ENCODE data around the gene CEP250. TPM values are rescaled to one million over a fixed set of nuclear protein-coding genes. Genes with fewer than 3 reads are reported as not detected.

Gene CEP250
- total RNA-seq, 2 experiments from 2014 or later: 56.8 to 75.4 TPM

GRCh38 chr20:35462351-35462750, 7.0 kb downstream of the CEP250 start:
- Mint-ChIP-seq H3K27ac (no peak overlapping the region), H3K27me3 (no peaks in the 10 kb centered on the region), H3K4me1 (peaks cover 14% of the 10 kb centered on the region), H3K36me3 (ENCODE audit: low read depth) (peaks cover 7% of the 10 kb centered on the region), H3K9me3 (no peaks in the 10 kb centered on the region), H3K4me3 (no peak overlapping the region)
- DNase-seq: no peak
- POLR2A ChIA-PET: no interaction called here
- CTCF ChIA-PET: interaction anchor here (0.5 to 1.9 kb wide), 6 partner anchors 9 to 948 kb away, joined by 3 to 5 read pairs (median 4); partner anchors contain the start of genes CPNE1 and RBM12

- POLR2A ChIA-PET: no interaction called here
- no peaks in the 10 kb centered on the region for H3K27me3 Mint-ChIP-seq
- CTCF ChIA-PET: interaction anchor here (0.5 to 1.9 kb wide), 13 partner anchors 8 to 207 kb away, joined by 3 to 9 read pairs (median 4); partner anchors contain the start of genes CEP250, CPNE1, GDF5 and RBM12
- peaks cover 7% of the 10 kb centered on the region for H3K36me3 Mint-ChIP-seq (ENCODE audit: low read depth)
- no peak overlapping the region for H3K4me3 Mint-ChIP-seq
- H3K27ac Mint-ChIP-seq: no peak overlapping the region
- H3K9me3 Mint-ChIP-seq: no peaks in the 10 kb centered on the region
- peaks cover 5% of the 10 kb centered on the region for H3K4me1 Mint-ChIP-seq
- peak; percentile 77 for DNase-seq
These were observed 8.3 kb downstream of the CEP250 start for GRCh38 chr20:35463455-35464300.

GRCh38 chr20:35465976-35466375, 10.6 kb downstream of the CEP250 start:
- Mint-ChIP-seq H3K4me1 (peaks cover 5% of the 10 kb centered on the region), H3K4me3 (no peak overlapping the region), H3K9me3 (no peaks in the 10 kb centered on the region), H3K36me3 (ENCODE audit: low read depth) (peaks cover 9% of the 10 kb centered on the region), H3K27me3 (no peaks in the 10 kb centered on the region), H3K27ac (no peak overlapping the region)
- DNase-seq: no peak
- CTCF ChIA-PET: interaction anchor here (0.6 to 5.3 kb wide), 5 partner anchors 9 to 417 kb away, joined by 3 to 26 read pairs (median 4); partner anchors contain the start of gene CEP250
- POLR2A ChIA-PET: no interaction called here

- Mint-ChIP-seq H3K27me3 (no peaks in the 10 kb centered on the region), H3K4me3 (no peak overlapping the region), H3K27ac (no peak overlapping the region), H3K9me3 (no peaks in the 10 kb centered on the region), H3K36me3 (ENCODE audit: low read depth) (peaks cover 7% of the 10 kb centered on the region), H3K4me1 (peaks cover 5% of the 10 kb centered on the region)
- DNase-seq: no peak
- CTCF ChIA-PET: interaction anchor here (0.7 to 5.3 kb wide), 6 partner anchors 8 to 71 kb away, joined by 3 to 26 read pairs (median 4); partner anchors contain the start of gene CEP250
- POLR2A ChIA-PET: no interaction called here
These were observed 11.5 kb downstream of the CEP250 start for GRCh38 chr20:35466856-35467255.

GRCh38 chr20:35467339-35468224, 12.2 kb downstream of the CEP250 start:
- peaks cover 5% of the 10 kb centered on the region for H3K4me1 Mint-ChIP-seq
- no peaks in the 10 kb centered on the region for H3K27me3 Mint-ChIP-seq
- no peaks in the 10 kb centered on the region for H3K9me3 Mint-ChIP-seq
- H3K27ac Mint-ChIP-seq: peak overlapping the region; percentile 55
- ChIA-PET CTCF (interaction anchor here (0.6 to 5.3 kb wide), 5 partner anchors 11 to 70 kb away, joined by 3 to 26 read pairs (median 4); partner anchors contain the start of gene CEP250), POLR2A (no interaction called here)
- no peak for DNase-seq
- peaks cover 2% of the 10 kb centered on the region for H3K36me3 Mint-ChIP-seq (ENCODE audit: low read depth)
- H3K4me3 Mint-ChIP-seq: no peak overlapping the region

GRCh38 chr20:35468671-35469334, 13.4 kb downstream of the CEP250 start:
- POLR2A ChIA-PET: no interaction called here
- Mint-ChIP-seq H3K9me3 (no peaks in the 10 kb centered on the region), H3K27me3 (no peaks in the 10 kb centered on the region), H3K27ac (no peak overlapping the region), H3K36me3 (ENCODE audit: low read depth) (peaks cover 5% of the 10 kb centered on the region), H3K4me1 (peaks cover 1% of the 10 kb centered on the region), H3K4me3 (no peak overlapping the region)
- no peak for DNase-seq
- CTCF ChIA-PET: interaction anchor here (5.3 kb wide), 1 partner anchor 13 kb away, joined by 26 read pairs; the partner anchor contains the start of gene CEP250

GRCh38 chr20:35472209-35472608, 16.8 kb downstream of the CEP250 start:
- ChIA-PET POLR2A (interaction anchor here (0.6 kb wide), 1 partner anchor 12 kb away, joined by 3 read pairs; no protein-coding TSS in a partner anchor), CTCF (no interaction called here)
- no peak overlapping the region for H3K27ac Mint-ChIP-seq
- H3K4me1 Mint-ChIP-seq: no peaks in the 10 kb centered on the region
- no peak overlapping the region for H3K4me3 Mint-ChIP-seq
- H3K9me3 Mint-ChIP-seq: no peaks in the 10 kb centered on the region
- DNase-seq: no peak
- peaks cover 5% of the 10 kb centered on the region for H3K36me3 Mint-ChIP-seq (ENCODE audit: low read depth)
- H3K27me3 Mint-ChIP-seq: no peaks in the 10 kb centered on the region

GRCh38 chr20:35473684-35474083, 18.3 kb downstream of the CEP250 start:
- POLR2A ChIA-PET: no interaction called here
- Mint-ChIP-seq H3K4me1 (no peaks in the 10 kb centered on the region), H3K36me3 (ENCODE audit: low read depth) (peaks cover 13% of the 10 kb centered on the region), H3K27me3 (no peaks in the 10 kb centered on the region), H3K9me3 (no peaks in the 10 kb centered on the region), H3K27ac (no peak overlapping the region), H3K4me3 (no peak overlapping the region)
- CTCF ChIA-PET: interaction anchor here (1.0 to 2.1 kb wide), 6 partner anchors 7 to 106 kb away, joined by 3 to 7 read pairs (median 4); no protein-coding TSS in a partner anchor
- no peak for DNase-seq

GRCh38 chr20:35474303-35474871, 19.0 kb downstream of the CEP250 start:
- POLR2A ChIA-PET: no interaction called here
- H3K27me3 Mint-ChIP-seq: no peaks in the 10 kb centered on the region

GRCh38 chr20:35476288-35476687, 20.9 kb downstream of the CEP250 start:
- H3K27me3 Mint-ChIP-seq: no peaks in the 10 kb centered on the region

More at GRCh38 chr20:35474303-35474871, 19.0 kb downstream of the CEP250 start:
- no peaks in the 10 kb centered on the region for H3K4me1 Mint-ChIP-seq
- no peak overlapping the region for H3K4me3 Mint-ChIP-seq
- DNase-seq: no peak
- CTCF ChIA-PET: interaction anchor here (1.0 to 2.1 kb wide), 6 partner anchors 8 to 105 kb away, joined by 3 to 7 read pairs (median 4); no protein-coding TSS in a partner anchor
- H3K9me3 Mint-ChIP-seq: no peaks in the 10 kb centered on the region
- H3K36me3 Mint-ChIP-seq (ENCODE audit: low read depth): peaks cover 18% of the 10 kb centered on the region
- no peak overlapping the region for H3K27ac Mint-ChIP-seq

GRCh38 chr20:35478804-35479472, 23.5 kb downstream of the CEP250 start:
- Mint-ChIP-seq H3K27ac (no peak overlapping the region), H3K36me3 (ENCODE audit: low read depth) (peaks cover 20% of the 10 kb centered on the region), H3K4me1 (peaks cover 2% of the 10 kb centered on the region), H3K27me3 (no peaks in the 10 kb centered on the region), H3K4me3 (no peak overlapping the region), H3K9me3 (peaks cover 4% of the 10 kb centered on the region)
- ChIA-PET CTCF (interaction anchor here (0.6 to 1.3 kb wide), 4 partner anchors 9 to 1526 kb away, joined by 3 to 5 read pairs (median 4); no protein-coding TSS in a partner anchor), POLR2A (no interaction called here)
- peak; percentile 25 for DNase-seq

More at GRCh38 chr20:35476288-35476687, 20.9 kb downstream of the CEP250 start:
- POLR2A ChIA-PET: no interaction called here
- H3K27ac Mint-ChIP-seq: no peak overlapping the region
- H3K4me1 Mint-ChIP-seq: no peaks in the 10 kb centered on the region
- CTCF ChIA-PET: interaction anchor here (1.0 kb wide), 1 partner anchor 10 kb away, joined by 3 read pairs; no protein-coding TSS in a partner anchor
- no peaks in the 10 kb centered on the region for H3K9me3 Mint-ChIP-seq
- DNase-seq: no peak
- no peak overlapping the region for H3K4me3 Mint-ChIP-seq
- peaks cover 18% of the 10 kb centered on the region for H3K36me3 Mint-ChIP-seq (ENCODE audit: low read depth)
